Right lobe of liver (tissue), 6 donors: Measurements from ENCODE around the gene SNCAIP. TPM values are rescaled to one million over a fixed set of nuclear protein-coding genes. Genes with fewer than 3 reads are reported as not detected.

Experiments used
- ATAC-seq, 4 donors: fragments of 200-7000 bp; cut with Tn5 transposase; one replicate each; pipeline ENCODE4 v1.9.1; 2020; ENCODE audit warnings: mild to moderate bottlenecking in 4 of 4, moderate library complexity in 4 of 4
- DNase-seq, 3 donors: peaks; one replicate each; pipeline ENCODE4 v3.0.0-alpha.2; 2020
- H3K27ac ChIP-seq, 3 donors: fragments of 200-600 bp; one replicate each; pipeline ENCODE4 v1.8.0; 2022
- H3K27me3 ChIP-seq, 2 donors: fragments of 200-600 bp; one replicate each; pipeline ENCODE4 v1.8.0; 2022
- H3K36me3 ChIP-seq, 4 donors: fragments of 200-600 bp; sonication (generic) in 1 of 4; one replicate each; pipeline versions ENCODE4 v1.5.1 to v1.8.0; 2017 to 2022; ENCODE audit warnings: control low read depth in 1 of 4
- H3K4me1 ChIP-seq, 4 donors: fragments of 200-600 bp; sonication (generic) in 1 of 4; one replicate each; pipeline versions ENCODE4 v1.5.1 to v1.8.0; 2017 to 2022; ENCODE audit warnings: control low read depth in 1 of 4
- H3K4me3 ChIP-seq, 3 donors: fragments of 200-600 bp; one replicate each; pipeline ENCODE4 v1.8.0; 2022
- H3K9me3 ChIP-seq, 4 donors: fragments of 200-600 bp; sonication (generic) in 1 of 4; one replicate each; pipeline versions ENCODE4 v1.5.1 to v1.8.0; 2017 to 2022; ENCODE audit warnings: control low read depth in 1 of 4
- CTCF ChIP-seq, 4 donors: fragments of 200-600 bp in 3 of 4; fragments of 450-650 bp in 1 of 4; IDR thresholded peaks; one replicate each; pipeline versions ENCODE4 v1.5.1 to v1.8.0; 2016 to 2022; ENCODE audit warnings: antibody characterized with exemption in 4 of 4, mild to moderate bottlenecking in 2 of 4
- POLR2A ChIP-seq: fragments of 450-650 bp; IDR thresholded peaks from one replicate; pipeline ENCODE4 v1.6.1; 2017; ENCODE audit warnings: antibody characterized with exemption, mild to moderate bottlenecking
- WGBS: methylation state at CpG from one replicate; pipeline ENCODE4 v1.1.6; 2018; ENCODE audit warnings: low coverage, low lambda C conversion rate; ENCODE audit not compliant: insufficient coverage; ENCODE audit errors: missing lambda C conversion rate; 5-methylcytosine and 5-hydroxymethylcytosine counted together
- intact Hi-C, 2 donors: fragments of 100-400 bp; cut with DNase I; formaldehyde crosslinking; loops; one replicate each; pipeline versions ENCODE4 v1.11.2 to v1.14.1; 2022
- total RNA-seq, 6 experiments: library from RNA; depleted of rRNA in 2 of 6; stranded (reverse); fragments of >200 nt in 2 of 6; fragmentation: NEBNext Ultra II Directional in 3 of 6; extraction: Animal tissue kit (Norgen Biotek cat#: 25700) in 3 of 6; gene quantifications; one replicate each; pipeline versions ENCODE4 v1.1.0 to v1.2.4, GENCODE V29; 2016 to 2023
- donor health status: DM: no; HTN: yes; CAD: no.
- donor health status: DM: no; HTN: no; CAD: no.
- donor health status: DM: no; HTN: no; CAD: no.
- donor health status: DM: no; HTN: yes; CAD: no.
- donor health status: DM: no; HTN: yes; CAD: no.

The SNCAIP gene
- total RNA-seq, 6 experiments from 2014 or later = 0.19 to 0.65 (median 0.32) TPM; not detected in 1

DNA sequence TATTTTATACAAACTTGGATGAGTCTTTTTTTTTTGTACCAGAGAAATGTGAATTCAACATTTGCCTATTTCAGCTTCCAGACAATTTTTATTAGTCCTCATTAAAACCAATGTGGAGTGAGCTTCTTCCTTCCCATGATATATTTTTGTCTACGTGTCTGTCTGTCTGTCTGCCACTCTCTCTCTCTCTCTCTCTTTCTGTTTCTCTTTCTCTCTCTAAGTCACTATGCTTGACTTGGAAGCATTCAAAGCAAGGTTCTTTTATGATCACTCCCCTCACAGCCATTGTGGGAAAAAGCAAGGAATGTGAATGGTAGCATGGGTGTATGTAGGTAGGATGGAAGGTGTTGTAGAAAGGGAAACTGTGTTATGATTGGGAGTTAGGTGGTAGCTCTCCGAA, 80.2 kb downstream of the SNCAIP start:
- no peaks in the 10 kb centered on the region for H3K36me3 ChIP-seq
- no peaks in the 10 kb centered on the region for H3K4me1 ChIP-seq
- WGBS = 88% methylated on average over 2 of the region's 2 CpGs
- DNase-seq = no peak
- intact Hi-C loops = no loop called here
- H3K27me3 ChIP-seq = no peaks in the 10 kb centered on the region
- no peak overlapping the region for H3K27ac ChIP-seq
- no peak overlapping the region for H3K4me3 ChIP-seq
- no peak for ATAC-seq
- no peak for TF ChIP-seq POLR2A
- TF ChIP-seq CTCF (IDR thresholded peaks at IDR 0.05) = no peak
- H3K9me3 ChIP-seq = no peaks in the 10 kb centered on the region

GRCh38 chr5:122392824-122393223, 80.8 kb downstream of the SNCAIP start:
- DNase-seq = no peak
- intact Hi-C loops = no loop called here
- Histone ChIP-seq H3K27me3 (no peaks in the 10 kb centered on the region), H3K27ac (no peak overlapping the region), H3K9me3 (no peaks in the 10 kb centered on the region), H3K4me3 (no peak overlapping the region), H3K36me3 (no peaks in the 10 kb centered on the region), H3K4me1 (no peaks in the 10 kb centered on the region)
- 21% methylated on average over 2 of the region's 2 CpGs for WGBS
- no peak for ATAC-seq
- TF ChIP-seq CTCF (IDR thresholded peaks at IDR 0.05) = no peak
- no peak for TF ChIP-seq POLR2A

- TF ChIP-seq CTCF (IDR thresholded peaks at IDR 0.05) (no peak), POLR2A (no peak)
- WGBS = 71% methylated on average over 6 of the region's 6 CpGs
Observed at GRCh38 chr5:122394284-122394930, 82.4 kb downstream of the SNCAIP start.

DNA sequence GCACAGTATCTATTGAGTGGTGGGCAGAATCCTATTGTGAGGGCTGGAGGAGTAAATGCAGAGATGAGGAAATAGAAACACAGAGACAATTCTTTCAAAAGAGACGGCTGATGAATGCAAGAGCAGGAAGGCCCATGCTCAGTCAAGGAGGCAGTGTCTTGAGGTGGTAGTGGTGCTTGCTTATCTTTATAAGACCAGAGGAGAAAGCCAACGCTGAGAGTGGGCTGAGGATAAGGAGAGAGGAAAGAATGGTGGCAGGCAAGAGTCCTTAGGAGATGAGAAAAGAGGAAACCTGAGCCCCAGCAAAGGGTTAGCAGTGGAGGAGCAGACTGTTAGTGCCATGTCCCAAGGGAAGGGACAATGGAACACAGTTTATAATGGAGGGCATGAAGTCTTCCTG, 86.0 kb downstream of the SNCAIP start:
- Histone ChIP-seq H3K4me1 (no peaks in the 10 kb centered on the region), H3K4me3 (no peak overlapping the region), H3K27me3 (no peaks in the 10 kb centered on the region), H3K9me3 (no peaks in the 10 kb centered on the region), H3K36me3 (no peaks in the 10 kb centered on the region), H3K27ac (no peak overlapping the region)
- DNase-seq (no peak), ATAC-seq (no peak)
- TF ChIP-seq POLR2A (no peak), CTCF (IDR thresholded peaks at IDR 0.05) (no peak)
- intact Hi-C loops = no loop called here
- WGBS = no CpG with 5 or more reads among the region's 2 CpGs

More at GRCh38 chr5:122394284-122394930, 82.4 kb downstream of the SNCAIP start:
- no peak overlapping the region for H3K4me3 ChIP-seq
- H3K27me3 ChIP-seq = no peaks in the 10 kb centered on the region
- DNase-seq (no peak), ATAC-seq (no peak)
- no peaks in the 10 kb centered on the region for H3K9me3 ChIP-seq
- H3K36me3 ChIP-seq = no peaks in the 10 kb centered on the region
- H3K27ac ChIP-seq = no peak overlapping the region
- intact Hi-C loops = no loop called here
- no peaks in the 10 kb centered on the region for H3K4me1 ChIP-seq
